OCI-LY1 (cell line): ENCODE data around the gene ETS2.

Experiments used
- EZH2 ChIP-seq: fragments of 200-600 bp; sonication (generic), shearing (Covaris generic); IDR thresholded peaks from 2 replicates; pipeline ENCODE4 v1.8.0; 2017; ENCODE audit warnings: borderline replicate concordance, mixed run types, mild to moderate bottlenecking, antibody characterized with exemption, low read length, moderate library complexity, mixed read lengths
- TF ChIP-seq, protein P1 (sequence below): fragments of 200-600 bp; sonication (generic), shearing (Covaris generic); IDR thresholded peaks from 2 replicates; pipeline ENCODE4 v1.5.1; 2017; ENCODE audit warnings: mild to moderate bottlenecking, antibody characterized with exemption, low read length, moderate library complexity, mixed read lengths

DNA sequence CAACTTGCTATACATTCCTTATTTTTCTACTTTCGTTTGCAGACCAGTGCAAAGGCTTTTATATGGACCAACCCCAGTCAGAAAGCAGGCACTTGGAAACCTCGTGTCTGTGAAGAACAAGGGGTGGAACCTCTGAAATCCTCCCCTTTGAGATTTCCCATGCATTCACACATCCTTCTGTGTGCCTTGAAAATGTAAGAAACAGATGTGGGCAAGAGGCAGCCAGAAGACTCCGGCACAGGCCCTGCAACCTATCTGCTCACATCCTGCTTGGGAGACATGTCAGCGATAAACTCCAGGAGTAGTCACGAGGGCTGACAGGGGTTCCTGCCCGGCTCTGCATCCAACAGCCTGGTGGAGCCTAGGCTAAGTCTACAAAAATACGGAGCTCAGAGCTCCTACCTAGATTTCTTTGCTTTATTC lies 42.5 kb downstream of the ETS2 start:
- TF ChIP-seq, protein P1, sequence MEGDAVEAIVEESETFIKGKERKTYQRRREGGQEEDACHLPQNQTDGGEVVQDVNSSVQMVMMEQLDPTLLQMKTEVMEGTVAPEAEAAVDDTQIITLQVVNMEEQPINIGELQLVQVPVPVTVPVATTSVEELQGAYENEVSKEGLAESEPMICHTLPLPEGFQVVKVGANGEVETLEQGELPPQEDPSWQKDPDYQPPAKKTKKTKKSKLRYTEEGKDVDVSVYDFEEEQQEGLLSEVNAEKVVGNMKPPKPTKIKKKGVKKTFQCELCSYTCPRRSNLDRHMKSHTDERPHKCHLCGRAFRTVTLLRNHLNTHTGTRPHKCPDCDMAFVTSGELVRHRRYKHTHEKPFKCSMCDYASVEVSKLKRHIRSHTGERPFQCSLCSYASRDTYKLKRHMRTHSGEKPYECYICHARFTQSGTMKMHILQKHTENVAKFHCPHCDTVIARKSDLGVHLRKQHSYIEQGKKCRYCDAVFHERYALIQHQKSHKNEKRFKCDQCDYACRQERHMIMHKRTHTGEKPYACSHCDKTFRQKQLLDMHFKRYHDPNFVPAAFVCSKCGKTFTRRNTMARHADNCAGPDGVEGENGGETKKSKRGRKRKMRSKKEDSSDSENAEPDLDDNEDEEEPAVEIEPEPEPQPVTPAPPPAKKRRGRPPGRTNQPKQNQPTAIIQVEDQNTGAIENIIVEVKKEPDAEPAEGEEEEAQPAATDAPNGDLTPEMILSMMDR = no peak
- no peak for TF ChIP-seq EZH2
